Ovary (tissue), 9 donors: ENCODE data around the gene SPATA31E1. TPM values are rescaled to one million over a fixed set of nuclear protein-coding genes. Genes with fewer than 3 reads are reported as not detected.
"Not testable (repeated sequence)": the region's sequence is repeated elsewhere in the genome, so short reads cannot be mapped to it uniquely, and the experiment has no call there.

Source experiments
- DNase-seq, 5 donors: peaks; one replicate each; pipeline ENCODE4 v3.0.0-alpha.2; 2019 to 2020
- H3K27ac ChIP-seq, 2 donors: fragments of 200-600 bp; one replicate each; pipeline versions ENCODE4 v1.5.1 to v1.8.0; 2019 to 2022
- H3K27me3 ChIP-seq: fragments of 200-600 bp; one replicate; pipeline ENCODE4 v1.8.0; 2022
- H3K36me3 ChIP-seq: fragments of 200-600 bp; sonication (generic); one replicate; pipeline ENCODE4 v1.5.1; 2019
- H3K4me1 ChIP-seq: one replicate; pipeline ENCODE4 v1.8.1; 2013; ENCODE audit warnings: mild to moderate bottlenecking, moderate library complexity; ENCODE audit not compliant: insufficient read depth
- H3K4me3 ChIP-seq: fragments of 200-600 bp; sonication (generic); one replicate; pipeline ENCODE4 v1.5.1; 2017
- H3K9me3 ChIP-seq, 2 donors: fragments of 200-600 bp in 1 of 2; sonication (generic) in 1 of 2; one replicate each; pipeline versions ENCODE4 v1.5.1 to v1.8.1; 2013 to 2019; ENCODE audit warnings: mild to moderate bottlenecking in 1 of 2, moderate library complexity in 1 of 2
- CTCF ChIP-seq, 3 donors: fragments of 450-650 bp in 2 of 3; fragments of 200-600 bp in 1 of 3; IDR thresholded peaks; one replicate each; pipeline versions ENCODE4 v1.5.1 to v1.8.0; 2016 to 2022; ENCODE audit warnings: antibody characterized with exemption in 3 of 3, mild to moderate bottlenecking in 1 of 3
- EP300 ChIP-seq: sonication (generic); formaldehyde crosslinking; IDR thresholded peaks from one replicate; pipeline ENCODE4 v1.6.1; 2017; ENCODE audit warnings: antibody characterized with exemption
- POLR2A ChIP-seq: fragments of 450-650 bp; IDR thresholded peaks from one replicate; pipeline ENCODE4 v1.6.1; 2017; ENCODE audit warnings: antibody characterized with exemption, mild to moderate bottlenecking, moderate library complexity
- WGBS, 3 donors: extraction: QIAGEN DNeasy Blood & Tissue Kit in 1 of 3; methylation state at CpG; one replicate each; pipeline versions ENCODE4 v1.1.5 to v1.1.7; 2013 to 2017; 5-methylcytosine and 5-hydroxymethylcytosine counted together
- intact Hi-C, 4 donors: fragments of 100-400 bp; cut with DNase I; formaldehyde crosslinking; loops; one replicate each; pipeline versions ENCODE4 v1.11.0 to v1.15.1; 2022 to 2023
- polyA plus RNA-seq, 2 donors: library from polyadenylated mRNA; stranded (reverse); fragments of 200-250 nt in 1 of 2; fragments of 350-450 nt in 1 of 2; fragmentation: Illumina TruSeq in 1 of 2; extraction: RNeasy Lipid Tissue Mini Kit (QIAGEN cat#74804) in 1 of 2; gene quantifications; one replicate each; pipeline ENCODE4 v1.2.3, GENCODE V29; 2013 to 2014
- total RNA-seq, 7 donors: library from RNA; depleted of rRNA in 2 of 7; stranded (reverse); fragments of >200 nt in 2 of 7; fragmentation: NEBNext Ultra II Directional in 3 of 7; extraction: Animal tissue kit (Norgen Biotek cat#: 25700) in 3 of 7; gene quantifications; one replicate each; pipeline versions ENCODE4 v1.1.0 to v1.2.4, GENCODE V29; 2016 to 2023
- donor health status: DM: no; HTN: no; CAD: no; lungs with moderate emphysema.
- donor health status: DM: no; HTN: no; CAD: no.
- donor health status: Bipolar disorder and iron deficiency.
- donor health status: DM: yes; HTN: yes; CAD: no.
- donor health status: DM: no; HTN: no; CAD: no.
- donor health status: DM: yes; HTN: yes; CAD: no.

SPATA31E1 gene
- total and polyA plus RNA-seq, 9 donors, result not detected

DNA sequence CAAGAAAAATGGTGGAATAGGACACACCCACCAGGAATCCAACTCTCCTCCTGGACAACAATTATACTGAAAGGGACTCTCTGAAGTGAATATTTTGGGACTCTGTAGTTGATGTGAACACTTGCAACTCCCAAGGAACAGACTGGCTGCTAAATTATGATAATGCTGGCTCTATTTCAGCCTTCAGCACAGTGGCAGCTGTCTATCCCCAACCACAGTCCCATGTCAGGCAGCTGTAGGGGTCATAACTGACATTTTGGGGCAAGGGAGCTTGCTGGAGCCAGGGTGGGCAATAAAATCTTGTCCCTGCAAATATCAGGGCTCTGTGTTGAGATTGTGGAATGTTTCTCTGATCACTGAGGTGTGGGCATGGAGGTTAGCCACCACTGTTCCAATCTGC is 14.2 kb downstream of the SPATA31E1 start:
- H3K4me3 ChIP-seq, result no peak overlapping the region
- intact Hi-C loops, result no loop called here
- no peak for TF ChIP-seq POLR2A
- no peak for TF ChIP-seq EP300
- no peak for TF ChIP-seq CTCF (IDR thresholded peaks at IDR 0.05)
- H3K27ac ChIP-seq, result no peak overlapping the region
- H3K4me1 ChIP-seq, result no peaks in the 10 kb centered on the region
- H3K27me3 ChIP-seq, result no peaks in the 10 kb centered on the region
- DNase-seq, result no peak
- no peaks in the 10 kb centered on the region for H3K9me3 ChIP-seq
- H3K36me3 ChIP-seq, result no peaks in the 10 kb centered on the region

GRCh38 chr9:87898151-87898550 is 15.5 kb downstream of the SPATA31E1 start:
- Histone ChIP-seq H3K4me1 (no peaks in the 10 kb centered on the region), H3K27me3 (no peaks in the 10 kb centered on the region), H3K9me3 (no peaks in the 10 kb centered on the region), H3K36me3 (no peaks in the 10 kb centered on the region), H3K4me3 (no peak overlapping the region), H3K27ac (no peak overlapping the region)
- intact Hi-C loops, result no loop called here
- DNase-seq, result no peak
- no peak for TF ChIP-seq CTCF (IDR thresholded peaks at IDR 0.05)
- TF ChIP-seq POLR2A, result no peak
- no peak for TF ChIP-seq EP300

GRCh38 chr9:87902371-87902770 is 19.7 kb downstream of the SPATA31E1 start:
- H3K4me1 ChIP-seq, H3K4me3 ChIP-seq, intact Hi-C loops, H3K27me3 ChIP-seq, H3K9me3 ChIP-seq, DNase-seq, H3K27ac ChIP-seq, H3K36me3 ChIP-seq: not testable (repeated sequence)
- WGBS, 3 donors, result 83 to 94% (median 93%) methylated on average over 11 of the region's 11 CpGs

- intact Hi-C loops, result no loop called here
- WGBS, 3 donors, result 87 to 92% (median 91%) methylated on average over 20 of the region's 20 CpGs
- H3K4me3 ChIP-seq, result no peak overlapping the region
- no peaks in the 10 kb centered on the region for H3K36me3 ChIP-seq
- no peaks in the 10 kb centered on the region for H3K4me1 ChIP-seq
- DNase-seq, result no peak
- no peaks in the 10 kb centered on the region for H3K27me3 ChIP-seq
- no peak overlapping the region for H3K27ac ChIP-seq
- no peak for TF ChIP-seq POLR2A
- TF ChIP-seq EP300, result no peak
- TF ChIP-seq CTCF (IDR thresholded peaks at IDR 0.05), result no peak
- H3K9me3 ChIP-seq, result no peaks in the 10 kb centered on the region
Observed at GRCh38 chr9:87909310-87910041, 26.8 kb downstream of the SPATA31E1 start.

GRCh38 chr9:87910821-87911220 is 28.1 kb downstream of the SPATA31E1 start:
- 71 to 78% (median 77%) methylated on average over 3 of the region's 3 CpGs for WGBS, 3 donors
- Histone ChIP-seq H3K27ac (no peak overlapping the region), H3K4me1 (no peaks in the 10 kb centered on the region), H3K27me3 (no peaks in the 10 kb centered on the region), H3K36me3 (no peaks in the 10 kb centered on the region), H3K9me3 (no peaks in the 10 kb centered on the region), H3K4me3 (no peak overlapping the region)
- no peak for TF ChIP-seq CTCF (IDR thresholded peaks at IDR 0.05)
- TF ChIP-seq EP300, result no peak
- TF ChIP-seq POLR2A, result no peak
- intact Hi-C loops, result no loop called here
- no peak for DNase-seq

- WGBS, 3 donors, result no CpG with 5 or more reads among the region's 8 CpGs
- H3K27me3 ChIP-seq, H3K9me3 ChIP-seq, H3K36me3 ChIP-seq, intact Hi-C loops, H3K4me3 ChIP-seq, H3K27ac ChIP-seq, H3K4me1 ChIP-seq, DNase-seq: not testable (repeated sequence)
Observed at GRCh38 chr9:87917662-87918061, 35.0 kb downstream of the SPATA31E1 start, which contains the start of gene SPATA31C1. Gene SPATA31C1, plus strand, starts transcription at chr9:87917962.

GRCh38 chr9:87919013-87919412 is 36.3 kb downstream of the SPATA31E1 start:
- H3K27ac ChIP-seq, H3K9me3 ChIP-seq, DNase-seq, H3K4me1 ChIP-seq, intact Hi-C loops, H3K27me3 ChIP-seq, H3K4me3 ChIP-seq, H3K36me3 ChIP-seq: not testable (repeated sequence)
- 27 to 46% (median 44%) methylated on average over 10 to 12 of the region's 13 CpGs for WGBS, 3 donors

DNA sequence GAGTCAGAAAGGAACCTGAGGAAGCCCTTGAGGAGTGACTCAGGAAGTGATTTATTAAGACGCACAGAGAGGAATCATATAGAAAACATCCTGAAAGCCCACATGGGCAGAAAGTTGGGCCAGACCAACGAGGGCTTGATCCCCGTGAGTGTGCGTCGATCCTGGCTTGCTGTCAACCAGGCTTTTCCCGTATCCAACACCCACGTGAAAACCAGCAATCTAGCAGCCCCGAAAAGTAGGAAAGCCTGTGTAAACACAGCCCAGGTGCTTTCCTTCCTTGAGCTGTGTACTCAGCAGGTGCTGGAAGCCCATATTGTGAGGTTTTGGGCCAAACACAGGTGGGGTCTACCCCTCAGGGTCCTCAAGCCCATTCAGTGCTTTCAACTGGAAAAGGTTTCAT is 38.9 kb downstream of the SPATA31E1 start:
- H3K4me3 ChIP-seq, intact Hi-C loops, H3K9me3 ChIP-seq, H3K4me1 ChIP-seq, H3K27me3 ChIP-seq, H3K36me3 ChIP-seq, H3K27ac ChIP-seq, DNase-seq: not testable (repeated sequence)
- 78 to 89% (median 84%) methylated on average over 8 of the region's 8 CpGs for WGBS, 3 donors
